HG03280 (cell line): ENCODE measurements around the gene TSPAN17.

Source experiments
- ATAC-seq: cut with Tn5 transposase; IDR thresholded peaks from one replicate; pipeline ENCODE4 v1.9.1; 2021; ENCODE audit warnings: mild to moderate bottlenecking, moderate library complexity; ENCODE audit not compliant: unreplicated experiment

TSPAN17 gene

GRCh38 chr5:176658817-176659511 is 11.7 kb downstream of the TSPAN17 start:
- ATAC-seq, result no peak

- ATAC-seq, result no peak
Observed at GRCh38 chr5:176659512-176659839, 12.2 kb downstream of the TSPAN17 start.

- no peak for ATAC-seq
Observed at GRCh38 chr5:176659860-176660461, 12.7 kb downstream of the TSPAN17 start.

GRCh38 chr5:176660530-176660859 is 13.2 kb downstream of the TSPAN17 start:
- ATAC-seq, result peak; percentile 29

GRCh38 chr5:176660860-176661641 is 13.8 kb downstream of the TSPAN17 start:
- ATAC-seq, result peak; percentile 63

- ATAC-seq, result no peak
Observed at GRCh38 chr5:176661676-176662075, 14.4 kb downstream of the TSPAN17 start.

- ATAC-seq, result no peak
Observed at GRCh38 chr5:176662371-176663333, 15.4 kb downstream of the TSPAN17 start.

GRCh38 chr5:176663566-176663965 is 16.3 kb downstream of the TSPAN17 start:
- no peak for ATAC-seq

- no peak for ATAC-seq
Observed at GRCh38 chr5:176664479-176664878, 17.2 kb downstream of the TSPAN17 start.

GRCh38 chr5:176664886-176665285 is 17.6 kb downstream of the TSPAN17 start:
- no peak for ATAC-seq

GRCh38 chr5:176665517-176665916 is 18.2 kb downstream of the TSPAN17 start:
- no peak for ATAC-seq

- no peak for ATAC-seq
Observed at GRCh38 chr5:176667637-176668036, 20.4 kb downstream of the TSPAN17 start.

GRCh38 chr5:176670449-176670848 is 23.2 kb downstream of the TSPAN17 start:
- no peak for ATAC-seq

- no peak for ATAC-seq
Observed at GRCh38 chr5:176671399-176671798, 24.1 kb downstream of the TSPAN17 start.

GRCh38 chr5:176671890-176672747 is 24.8 kb downstream of the TSPAN17 start:
- no peak for ATAC-seq

- ATAC-seq, result no peak
Observed at GRCh38 chr5:176673651-176674583, 26.6 kb downstream of the TSPAN17 start.

GRCh38 chr5:176674799-176675198 is 27.5 kb downstream of the TSPAN17 start:
- no peak for ATAC-seq

- no peak for ATAC-seq
Observed at GRCh38 chr5:176675676-176676360, 28.5 kb downstream of the TSPAN17 start.
